ENCODE results near the gene KSR2.

Gene KSR2

GRCh38 chr12:117564881-117565280, 403.9 kb downstream of the KSR2 start:
- CTCF ChIA-PET = no interaction called here
- Histone ChIP-seq H3K4me3 (ENCODE audit: low read depth, low read length) (no peak overlapping the region), H3K36me3 (ENCODE audit: control insufficient read depth in 2 of 2, insufficient read depth in 1 of 2, low read length in 2 of 2) (no peaks in the 10 kb centered on the region), H3K4me1 (ENCODE audit: control insufficient read depth, insufficient read depth, low read length) (no peaks in the 10 kb centered on the region), H3K9me3 (ENCODE audit: control insufficient read depth, insufficient read depth, low read depth, low read length) (no peaks in the 10 kb centered on the region), H3K27ac (ENCODE audit: extremely low read depth, low read depth, low read length) (no peak overlapping the region)
- no peak for TF ChIP-seq KLF9 (tag by site-specific recombination; IDR thresholded peaks at IDR 0.05; ENCODE audit: low read depth)
- peak; percentile 28; the same call in 1 of the 2 replicates for TF ChIP-seq GLIS1 (tag by site-specific recombination; IDR thresholded peaks at IDR 0.05)
- POLR2A ChIA-PET = interaction anchor here (0.5 kb wide), 1 partner anchor 204 kb away, joined by 3 read pairs; the partner anchor contains the start of gene NOS1

GRCh38 chr12:117563706-117564105, 405.1 kb downstream of the KSR2 start:
- no peak for TF ChIP-seq ZBTB7A (tag by site-specific recombination; IDR thresholded peaks at IDR 0.05; ENCODE audit: low read depth)
- TF ChIP-seq MYNN (tag by site-specific recombination; IDR thresholded peaks at IDR 0.05; ENCODE audit: borderline replicate concordance) = no peak
- no peak for TF ChIP-seq ZNF37A (tag by site-specific recombination; IDR thresholded peaks at IDR 0.05)
- no peak overlapping the region for H3K27ac ChIP-seq (ENCODE audit: extremely low read depth, low read depth, low read length)
- no peaks in the 10 kb centered on the region for H3K9me3 ChIP-seq (ENCODE audit: control insufficient read depth, insufficient read depth, low read depth, low read length)
- no peak overlapping the region for H3K4me3 ChIP-seq (ENCODE audit: low read depth, low read length)
- ChIA-PET CTCF (no interaction called here), POLR2A (no interaction called here)
- H3K4me1 ChIP-seq (ENCODE audit: control insufficient read depth, insufficient read depth, low read length) = no peaks in the 10 kb centered on the region
- H3K36me3 ChIP-seq (ENCODE audit: control insufficient read depth in 2 of 2, insufficient read depth in 1 of 2, low read length in 2 of 2) = no peaks in the 10 kb centered on the region

GRCh38 chr12:117563007-117563406, 405.8 kb downstream of the KSR2 start:
- Histone ChIP-seq H3K27ac (ENCODE audit: extremely low read depth, low read depth, low read length) (no peak overlapping the region), H3K4me3 (ENCODE audit: low read depth, low read length) (no peak overlapping the region), H3K9me3 (ENCODE audit: control insufficient read depth, insufficient read depth, low read depth, low read length) (no peaks in the 10 kb centered on the region), H3K36me3 (ENCODE audit: control insufficient read depth in 2 of 2, insufficient read depth in 1 of 2, low read length in 2 of 2) (no peaks in the 10 kb centered on the region), H3K4me1 (ENCODE audit: control insufficient read depth, insufficient read depth, low read length) (no peaks in the 10 kb centered on the region)
- POLR2A ChIA-PET = no interaction called here
- TF ChIP-seq, protein P1, sequence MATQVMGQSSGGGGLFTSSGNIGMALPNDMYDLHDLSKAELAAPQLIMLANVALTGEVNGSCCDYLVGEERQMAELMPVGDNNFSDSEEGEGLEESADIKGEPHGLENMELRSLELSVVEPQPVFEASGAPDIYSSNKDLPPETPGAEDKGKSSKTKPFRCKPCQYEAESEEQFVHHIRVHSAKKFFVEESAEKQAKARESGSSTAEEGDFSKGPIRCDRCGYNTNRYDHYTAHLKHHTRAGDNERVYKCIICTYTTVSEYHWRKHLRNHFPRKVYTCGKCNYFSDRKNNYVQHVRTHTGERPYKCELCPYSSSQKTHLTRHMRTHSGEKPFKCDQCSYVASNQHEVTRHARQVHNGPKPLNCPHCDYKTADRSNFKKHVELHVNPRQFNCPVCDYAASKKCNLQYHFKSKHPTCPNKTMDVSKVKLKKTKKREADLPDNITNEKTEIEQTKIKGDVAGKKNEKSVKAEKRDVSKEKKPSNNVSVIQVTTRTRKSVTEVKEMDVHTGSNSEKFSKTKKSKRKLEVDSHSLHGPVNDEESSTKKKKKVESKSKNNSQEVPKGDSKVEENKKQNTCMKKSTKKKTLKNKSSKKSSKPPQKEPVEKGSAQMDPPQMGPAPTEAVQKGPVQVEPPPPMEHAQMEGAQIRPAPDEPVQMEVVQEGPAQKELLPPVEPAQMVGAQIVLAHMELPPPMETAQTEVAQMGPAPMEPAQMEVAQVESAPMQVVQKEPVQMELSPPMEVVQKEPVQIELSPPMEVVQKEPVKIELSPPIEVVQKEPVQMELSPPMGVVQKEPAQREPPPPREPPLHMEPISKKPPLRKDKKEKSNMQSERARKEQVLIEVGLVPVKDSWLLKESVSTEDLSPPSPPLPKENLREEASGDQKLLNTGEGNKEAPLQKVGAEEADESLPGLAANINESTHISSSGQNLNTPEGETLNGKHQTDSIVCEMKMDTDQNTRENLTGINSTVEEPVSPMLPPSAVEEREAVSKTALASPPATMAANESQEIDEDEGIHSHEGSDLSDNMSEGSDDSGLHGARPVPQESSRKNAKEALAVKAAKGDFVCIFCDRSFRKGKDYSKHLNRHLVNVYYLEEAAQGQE (tag by site-specific recombination; IDR thresholded peaks at IDR 0.05) = peak; percentile 77
- no peak for TF ChIP-seq HOXD13 (CRISPR knock-in tag; IDR thresholded peaks at IDR 0.05; ENCODE audit: borderline replicate concordance)
- CTCF ChIA-PET = interaction anchor here (1.0 kb wide), 1 partner anchor 12 kb away, joined by 3 read pairs; no protein-coding TSS in a partner anchor

DNA sequence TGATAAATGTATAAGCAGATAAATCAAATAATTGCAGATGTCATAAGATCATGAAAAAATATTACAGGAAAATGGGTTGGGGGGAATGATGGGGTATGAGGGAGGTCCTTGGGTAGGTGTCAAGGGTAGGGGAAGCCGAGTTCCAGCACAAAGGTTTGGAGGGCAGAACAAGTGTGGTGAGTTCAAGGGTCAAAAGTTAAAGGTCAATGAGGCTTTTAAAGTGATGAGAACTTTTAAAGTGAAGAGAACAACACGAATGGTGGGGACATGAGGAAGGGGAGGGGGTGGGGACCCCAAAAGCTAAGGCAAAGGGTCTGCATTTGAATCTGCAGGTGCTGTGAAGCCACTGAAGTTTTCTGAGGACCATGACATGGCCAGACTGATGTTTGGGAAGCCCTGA, 406.8 kb downstream of the KSR2 start:
- POLR2A ChIA-PET = no interaction called here
- H3K36me3 ChIP-seq (ENCODE audit: control insufficient read depth in 2 of 2, insufficient read depth in 1 of 2, low read length in 2 of 2) = no peaks in the 10 kb centered on the region
- no peak for TF ChIP-seq ZNF660 (tag by site-specific recombination; IDR thresholded peaks at IDR 0.05)
- TF ChIP-seq, protein P2, sequence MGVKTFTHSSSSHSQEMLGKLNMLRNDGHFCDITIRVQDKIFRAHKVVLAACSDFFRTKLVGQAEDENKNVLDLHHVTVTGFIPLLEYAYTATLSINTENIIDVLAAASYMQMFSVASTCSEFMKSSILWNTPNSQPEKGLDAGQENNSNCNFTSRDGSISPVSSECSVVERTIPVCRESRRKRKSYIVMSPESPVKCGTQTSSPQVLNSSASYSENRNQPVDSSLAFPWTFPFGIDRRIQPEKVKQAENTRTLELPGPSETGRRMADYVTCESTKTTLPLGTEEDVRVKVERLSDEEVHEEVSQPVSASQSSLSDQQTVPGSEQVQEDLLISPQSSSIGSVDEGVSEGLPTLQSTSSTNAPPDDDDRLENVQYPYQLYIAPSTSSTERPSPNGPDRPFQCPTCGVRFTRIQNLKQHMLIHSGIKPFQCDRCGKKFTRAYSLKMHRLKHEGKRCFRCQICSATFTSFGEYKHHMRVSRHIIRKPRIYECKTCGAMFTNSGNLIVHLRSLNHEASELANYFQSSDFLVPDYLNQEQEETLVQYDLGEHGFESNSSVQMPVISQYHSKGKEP (tag by site-specific recombination; IDR thresholded peaks at IDR 0.05) = no peak
- no peak for TF ChIP-seq ZIC2 (tag by site-specific recombination; IDR thresholded peaks at IDR 0.05)
- no peak for TF ChIP-seq ZNF785 (tag by site-specific recombination; IDR thresholded peaks at IDR 0.05)
- no peak for TF ChIP-seq ZNF600 (tag by site-specific recombination; IDR thresholded peaks at IDR 0.05)
- TF ChIP-seq ZNF473 (tag by site-specific recombination; IDR thresholded peaks at IDR 0.05) = no peak
- TF ChIP-seq ZNF146 (tag by site-specific recombination; IDR thresholded peaks at IDR 0.05) = no peak
- no peak for TF ChIP-seq ZNF132 (tag by site-specific recombination; IDR thresholded peaks at IDR 0.05; ENCODE audit: borderline replicate concordance)
- no peak for TF ChIP-seq ZNF776 (tag by site-specific recombination; IDR thresholded peaks at IDR 0.05; ENCODE audit: borderline replicate concordance)
- no peak for TF ChIP-seq BCL11B (tag by site-specific recombination; IDR thresholded peaks at IDR 0.05; ENCODE audit: low read depth)
- TF ChIP-seq ZNF555 (tag by site-specific recombination; conservative IDR thresholded peaks at IDR 0.05) = no peak
- H3K4me1 ChIP-seq (ENCODE audit: control insufficient read depth, insufficient read depth, low read length) = no peaks in the 10 kb centered on the region
- H3K4me3 ChIP-seq (ENCODE audit: low read depth, low read length) = no peak overlapping the region
- no peak overlapping the region for H3K27ac ChIP-seq (ENCODE audit: extremely low read depth, low read depth, low read length)
- CTCF ChIA-PET = interaction anchor here (0.7 kb wide), 2 partner anchors 347 to 351 kb away, joined by 3 to 5 read pairs; no protein-coding TSS in a partner anchor
- H3K9me3 ChIP-seq (ENCODE audit: control insufficient read depth, insufficient read depth, low read depth, low read length) = no peaks in the 10 kb centered on the region

All from HEK293 (cell line).